Endothelial cell of umbilical vein (primary cell): ENCODE results near the gene RAMP2.

Experiments used
- CTCF ChIP-seq, 2 donors: IDR thresholded peaks; 1 replicate in 1 of 2; 2 replicates in 1 of 2; pipeline ENCODE4 v1.5.1; 2011; ENCODE audit warnings: low read length in 2 of 2, mild to moderate bottlenecking in 2 of 2, moderate library complexity in 2 of 2, control low read depth in 1 of 2, inconsistent platforms in 1 of 2, low read depth in 1 of 2; ENCODE audit not compliant: insufficient read depth in 1 of 2; ENCODE audit errors: extremely low read depth in 1 of 2
- EZH2 ChIP-seq: IDR thresholded peaks from 2 replicates; pipeline ENCODE4 v1.6.1; 2012; ENCODE audit warnings: borderline replicate concordance, low read depth, mild to moderate bottlenecking, moderate library complexity, low read length, inconsistent platforms; ENCODE audit not compliant: severe bottlenecking
- FOS ChIP-seq: IDR thresholded peaks from 2 replicates; pipeline ENCODE4 v1.6.1; 2011; ENCODE audit warnings: mild to moderate bottlenecking, low read length, moderate library complexity, borderline replicate concordance; ENCODE audit not compliant: insufficient read depth
- POLR2A ChIP-seq: IDR thresholded peaks from 2 replicates; pipeline ENCODE4 v1.6.1; 2012; ENCODE audit warnings: low read depth, mild to moderate bottlenecking, control low read depth, low read length
- POLR2AphosphoS5 ChIP-seq: IDR thresholded peaks from 2 replicates; pipeline ENCODE4 v1.6.1; 2012; ENCODE audit warnings: low read depth, mild to moderate bottlenecking, control low read depth, low read length, moderate library complexity; ENCODE audit not compliant: insufficient read depth
- TF ChIP-seq, protein P1 (sequence below): IDR thresholded peaks from 2 replicates; pipeline ENCODE4 v1.6.1; 2011; ENCODE audit not compliant: insufficient read depth, insufficient read length

DNA sequence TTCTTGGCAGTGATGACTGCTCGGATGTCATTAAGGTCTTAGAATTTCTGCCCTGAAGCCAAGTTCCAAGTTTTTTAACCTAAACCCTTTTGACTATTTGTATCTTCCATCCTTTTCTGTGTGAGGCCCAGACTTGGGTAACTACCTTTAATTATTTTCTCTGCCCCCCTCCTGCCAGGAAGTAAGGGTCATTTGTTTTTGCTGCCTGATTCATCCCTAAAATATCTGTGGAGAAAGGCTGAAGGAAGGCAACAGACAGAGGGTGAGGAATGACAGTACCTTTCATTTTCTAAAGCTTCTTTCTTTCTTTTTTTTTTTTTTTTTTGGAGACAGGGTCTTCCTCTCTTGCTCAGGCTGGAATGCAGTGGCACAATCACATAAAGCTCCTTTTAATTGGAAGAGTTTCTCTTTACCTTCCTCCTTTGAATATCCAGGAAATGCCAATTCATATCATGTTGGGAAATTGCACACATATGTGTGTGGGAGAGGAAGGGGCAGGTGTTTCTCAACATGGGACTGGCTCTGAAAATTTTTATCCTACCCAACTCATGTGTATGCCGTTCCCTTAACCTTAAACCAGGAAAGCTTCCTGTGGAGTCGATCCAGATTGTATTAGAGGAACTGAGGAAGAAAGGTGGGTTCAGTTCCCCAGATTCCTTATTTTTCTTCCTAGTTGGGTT is 13.2 kb downstream of the RAMP2 start:
- TF ChIP-seq CTCF (IDR thresholded peaks at IDR 0.05; ENCODE audit: extremely low read depth in 1 of 2, insufficient read depth in 1 of 2, low read depth in 1 of 2, low read length in 2 of 2), result no peak
- no peak for TF ChIP-seq EZH2
- TF ChIP-seq, protein P1, sequence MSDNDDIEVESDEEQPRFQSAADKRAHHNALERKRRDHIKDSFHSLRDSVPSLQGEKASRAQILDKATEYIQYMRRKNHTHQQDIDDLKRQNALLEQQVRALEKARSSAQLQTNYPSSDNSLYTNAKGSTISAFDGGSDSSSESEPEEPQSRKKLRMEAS, result no peak
- no peak for TF ChIP-seq POLR2A
- TF ChIP-seq FOS, result peak; percentile 74
- TF ChIP-seq POLR2AphosphoS5, result no peak
